COR-L47 (cell line): ENCODE data around the gene ZNF383.
"Not testable (repeated sequence)": the region's sequence is repeated elsewhere in the genome, so short reads cannot be mapped to it uniquely, and the experiment has no call there.

Experiments
- DNase-seq: peaks from one replicate; lab custom pipeline; 2025; lab: John Stamatoyannopoulos, UW

ZNF383 gene

DNA sequence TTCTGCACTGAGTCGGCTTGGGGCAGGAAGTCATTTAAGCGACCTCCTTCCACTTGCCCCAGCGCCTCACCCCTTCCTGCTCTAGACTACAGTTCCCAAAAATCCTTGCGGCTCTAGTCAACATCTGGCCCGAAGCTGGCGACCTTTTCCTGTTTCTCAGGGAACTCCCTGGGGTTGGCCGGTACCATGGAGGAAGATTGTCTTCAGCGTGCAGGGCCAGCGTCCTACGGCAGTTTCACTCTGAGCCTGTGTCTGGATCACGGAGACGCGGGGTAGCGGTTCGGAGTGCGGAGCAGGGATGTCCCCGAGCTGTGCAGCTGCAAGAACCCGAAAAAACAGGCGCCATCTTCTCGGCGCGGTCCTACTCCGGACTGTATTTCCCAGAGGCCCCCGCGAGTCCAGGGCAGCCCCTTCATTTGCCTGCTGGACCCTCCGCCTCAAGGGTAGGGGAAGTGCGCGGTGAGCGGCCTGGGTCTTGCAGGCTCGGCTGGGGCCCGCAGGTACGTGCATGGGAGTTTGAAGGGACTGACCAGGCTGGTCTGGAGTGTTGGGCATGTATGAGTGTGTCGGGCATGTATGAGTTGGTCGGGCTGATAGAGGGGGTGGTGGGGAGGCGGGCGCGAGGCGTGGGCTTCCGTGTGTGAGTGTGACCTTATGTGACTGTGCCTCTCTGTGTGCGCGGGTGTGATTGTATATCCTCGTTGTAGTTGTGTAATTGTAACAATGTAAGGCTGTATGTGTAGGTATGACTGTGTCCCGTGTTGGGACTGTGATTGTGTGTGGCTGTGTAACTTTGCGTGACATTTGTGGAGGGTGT is at the start of gene ZNF383:
Gene ZNF383, plus strand, starts transcription at position 440 of the 817 bp plus-strand sequence. CDS start 12,240 bp downstream, outside the sequence.
- peak; percentile 80 for DNase-seq

GRCh38 chr19:37172368-37173366 is 45.3 kb upstream of the ZNF383 start, which contains the start of gene ZNF585A:
Gene ZNF585A (minus strand): TSS chr19:37172695. CDS start chr19:37169910, 2,785 bp downstream.
- DNase-seq, result peak; percentile 93

DNA sequence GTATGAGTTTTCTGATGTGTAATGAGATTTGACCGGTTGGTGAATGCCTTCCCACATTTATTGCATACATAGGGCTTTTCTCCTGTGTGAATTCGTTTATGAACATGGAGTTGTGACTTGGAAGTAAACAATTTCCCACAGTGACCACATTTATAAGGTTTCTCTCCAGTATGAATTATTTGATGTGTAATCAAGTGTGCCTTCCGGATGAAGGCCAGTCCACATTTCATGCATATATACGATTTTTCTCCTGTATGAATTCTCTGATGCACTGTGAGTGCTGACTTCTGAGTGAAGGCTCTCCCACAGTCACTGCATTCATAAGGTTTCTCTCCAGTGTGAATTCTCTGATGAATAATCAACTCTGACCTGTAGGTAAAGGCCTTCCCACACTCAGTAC is 31.9 kb upstream of the ZNF383 start:
- DNase-seq, result not testable (repeated sequence)

- not testable (repeated sequence) for DNase-seq
These were observed 22.8 kb upstream of the ZNF383 start for GRCh38 chr19:37195248-37195647.

DNA sequence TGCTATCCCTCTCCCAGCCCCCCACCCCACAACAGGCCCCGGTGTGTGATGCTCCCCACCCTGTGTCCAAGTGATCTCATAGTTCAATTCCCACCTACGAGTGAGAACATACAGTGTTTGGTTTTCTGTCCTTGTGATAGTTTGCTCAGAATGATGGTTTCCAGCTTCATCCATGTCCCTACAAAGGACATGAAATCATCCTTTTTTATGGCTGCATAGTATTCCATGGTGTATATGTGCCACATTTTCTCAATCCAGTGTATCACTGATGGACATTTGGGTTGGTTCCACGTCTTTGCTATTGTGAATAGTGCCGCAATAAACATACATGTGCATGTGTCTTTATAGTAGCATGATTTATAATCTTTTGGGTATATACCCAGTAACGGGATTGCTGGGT is 20.9 kb upstream of the ZNF383 start:
- DNase-seq, result not testable (repeated sequence)

GRCh38 chr19:37197768-37198167 is 20.2 kb upstream of the ZNF383 start:
- DNase-seq, result no peak

- no peak for DNase-seq
These were observed 587 bp upstream of the ZNF383 start for GRCh38 chr19:37217480-37217774.

- no peak for DNase-seq
These were observed 550 bp downstream of the ZNF383 start for GRCh38 chr19:37218592-37218935.

DNA sequence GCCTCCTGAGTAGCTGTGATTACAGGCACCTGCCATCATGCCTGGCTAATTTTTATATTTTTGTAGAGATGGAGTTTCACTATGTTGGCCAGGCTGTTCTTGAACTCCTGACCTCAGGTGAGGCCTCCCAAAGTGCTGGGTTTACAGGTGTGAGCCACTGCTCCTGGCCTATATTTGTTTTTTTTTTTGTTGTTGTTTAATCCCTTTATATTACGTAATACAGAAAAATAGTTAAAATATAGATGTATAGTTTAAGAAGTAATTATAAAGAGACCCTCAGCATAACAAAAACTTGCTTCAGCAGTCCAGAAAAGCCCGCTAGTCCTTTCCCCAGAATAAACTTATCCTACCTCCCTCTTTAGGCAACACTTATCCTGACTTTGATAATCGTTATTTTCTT is 2.4 kb downstream of the ZNF383 start:
- DNase-seq, result no peak

DNA sequence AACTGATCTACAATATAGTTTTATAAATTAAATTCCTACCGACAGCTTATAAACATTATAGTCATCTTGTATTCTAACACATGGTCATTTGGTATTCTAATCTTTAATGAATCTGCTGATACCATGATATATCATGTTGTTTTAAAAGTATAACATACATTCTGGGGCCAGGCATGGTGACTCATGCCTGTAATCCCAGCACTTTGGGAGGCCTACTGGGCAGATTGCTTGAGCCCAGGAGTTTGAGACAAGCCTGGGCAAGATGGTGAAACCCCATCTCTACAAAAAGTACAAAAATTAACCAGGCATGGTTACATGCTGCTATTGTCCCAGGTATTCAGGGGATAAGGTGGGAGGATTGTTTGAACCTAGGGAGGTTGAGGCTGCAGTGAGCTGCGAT is 3.1 kb downstream of the ZNF383 start:
- no peak for DNase-seq

DNA sequence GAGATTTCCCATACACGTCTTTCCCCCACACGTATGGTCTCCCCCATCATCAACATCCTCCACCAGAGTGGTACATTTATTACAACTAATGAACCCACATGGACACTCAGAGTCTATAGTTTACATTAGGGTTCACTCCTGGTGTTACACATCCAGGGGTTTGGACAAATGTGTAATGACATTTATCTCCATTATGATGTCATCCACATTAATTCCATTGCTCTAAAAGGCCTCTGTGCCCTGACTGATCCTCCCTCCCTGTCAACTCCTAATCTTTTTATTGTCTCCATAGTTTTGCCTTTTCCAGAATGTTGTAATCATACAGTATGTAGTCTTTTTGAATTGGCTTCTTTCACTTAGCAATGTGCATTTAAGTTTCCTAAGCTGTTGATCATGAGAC is 8.2 kb downstream of the ZNF383 start:
- DNase-seq, result no peak

DNA sequence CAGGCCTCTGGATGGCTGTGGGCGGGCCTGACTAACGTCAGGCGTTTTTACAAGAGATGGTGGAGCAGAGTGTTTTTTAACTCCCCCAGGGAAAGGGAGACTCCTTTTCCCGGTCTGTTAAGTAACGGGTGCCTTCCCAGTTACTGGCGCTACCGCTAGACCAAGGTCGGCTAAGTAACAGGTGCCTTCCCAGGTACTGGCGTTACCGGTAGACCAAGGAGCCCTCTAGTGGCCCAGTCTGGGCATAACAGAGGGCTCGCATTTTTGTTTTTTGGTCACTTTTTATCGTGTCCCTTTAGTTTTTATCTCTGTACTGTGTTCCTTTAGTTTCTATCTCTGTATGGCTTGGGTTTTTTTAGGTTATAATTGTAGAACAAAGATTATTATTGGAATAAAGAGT is 10.0 kb downstream of the ZNF383 start:
- peak; percentile 52 for DNase-seq

DNA sequence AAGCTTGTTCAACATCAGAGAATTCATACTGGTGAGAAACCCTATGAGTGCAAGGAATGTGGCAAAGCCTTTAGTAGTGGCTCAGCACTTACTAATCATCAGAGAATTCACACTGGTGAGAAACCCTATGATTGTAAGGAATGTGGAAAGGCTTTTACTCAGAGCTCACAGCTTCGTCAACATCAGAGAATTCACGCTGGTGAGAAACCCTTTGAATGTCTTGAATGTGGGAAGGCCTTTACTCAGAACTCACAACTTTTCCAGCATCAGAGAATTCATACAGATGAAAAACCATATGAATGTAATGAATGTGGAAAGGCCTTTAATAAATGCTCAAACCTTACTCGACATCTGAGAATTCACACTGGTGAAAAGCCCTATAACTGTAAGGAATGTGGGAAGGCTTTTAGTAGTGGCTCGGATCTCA is 25.2 kb downstream of the ZNF383 start:
- no peak for DNase-seq

GRCh38 chr19:37251308-37252229 is 33.6 kb downstream of the ZNF383 start:
- DNase-seq, result peak; percentile 96

DNA sequence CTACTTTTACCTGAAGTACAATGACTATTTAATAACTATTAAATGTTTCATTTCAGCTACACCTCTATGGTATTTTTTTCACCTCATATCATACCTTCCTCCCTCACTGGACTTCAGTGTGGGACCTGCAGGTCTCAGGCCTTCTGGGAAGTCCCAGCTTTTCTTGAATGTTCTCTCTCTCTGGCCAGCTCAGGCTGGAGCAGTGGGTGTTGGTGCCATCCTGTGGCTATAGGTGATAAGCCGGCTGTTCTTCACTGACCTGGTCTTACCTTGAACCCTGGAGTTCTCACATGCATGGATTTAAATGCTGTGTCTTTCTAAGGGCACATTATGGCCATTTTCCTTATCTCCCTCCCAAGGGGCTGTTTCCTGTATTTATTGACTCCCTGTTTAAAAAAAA is 45.0 kb downstream of the ZNF383 start:
- DNase-seq, result not testable (repeated sequence)

GRCh38 chr19:37267005-37267404 is 49.0 kb downstream of the ZNF383 start:
- not testable (repeated sequence) for DNase-seq

- DNase-seq, result not testable (repeated sequence)
These were observed 49.7 kb downstream of the ZNF383 start for GRCh38 chr19:37267755-37268154.

DNA sequence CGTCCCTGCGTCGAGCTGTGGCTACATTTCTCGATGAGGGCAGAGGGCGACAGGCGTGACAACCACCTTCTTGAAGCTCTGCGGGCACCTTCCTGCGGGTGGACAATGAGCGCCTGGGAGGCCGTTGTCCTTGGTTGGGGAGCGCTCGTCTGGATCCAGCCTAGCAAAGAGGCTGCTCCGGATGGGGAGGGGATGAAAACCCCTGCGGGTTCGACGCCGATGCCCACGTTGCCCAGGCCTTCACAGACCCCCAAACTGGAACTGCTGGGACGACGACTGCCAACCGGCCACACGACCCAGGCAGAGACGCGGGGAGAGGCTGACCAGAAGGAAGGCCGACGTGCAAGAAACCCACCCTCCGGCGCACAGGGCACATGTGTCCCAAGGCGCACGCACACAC is 62.6 kb downstream of the ZNF383 start:
- not testable (repeated sequence) for DNase-seq

- DNase-seq, result not testable (repeated sequence)
These were observed 66.0 kb downstream of the ZNF383 start for GRCh38 chr19:37284020-37284419.

DNA sequence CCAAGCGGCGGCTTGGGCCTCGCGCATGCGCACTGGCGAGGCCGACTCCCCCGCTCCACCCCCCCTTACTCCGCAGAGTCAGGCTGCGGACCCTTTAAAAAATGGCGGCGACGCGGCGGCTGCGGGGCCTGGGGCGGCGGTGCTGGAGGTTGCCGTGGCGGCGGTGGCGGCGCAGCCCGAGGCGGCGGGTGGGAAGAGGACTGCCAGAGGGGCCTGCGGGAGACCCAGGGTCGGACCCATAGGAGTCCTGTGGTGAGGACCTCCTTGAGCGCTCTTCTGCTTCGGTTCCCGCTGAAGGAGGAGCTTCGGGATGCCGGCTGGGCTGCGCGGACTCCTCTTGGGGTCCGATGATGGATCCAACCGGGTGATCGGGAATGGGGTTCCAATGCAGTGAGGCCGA is 71.2 kb downstream of the ZNF383 start:
- DNase-seq, result not testable (repeated sequence)
